ENCODE results near the gene EEF2. TPM values are rescaled to one million over a fixed set of nuclear protein-coding genes. Genes with fewer than 3 reads are reported as not detected.

The EEF2 gene
- total RNA-seq, 1 experiment from 2014 or later: 1,124 TPM

DNA sequence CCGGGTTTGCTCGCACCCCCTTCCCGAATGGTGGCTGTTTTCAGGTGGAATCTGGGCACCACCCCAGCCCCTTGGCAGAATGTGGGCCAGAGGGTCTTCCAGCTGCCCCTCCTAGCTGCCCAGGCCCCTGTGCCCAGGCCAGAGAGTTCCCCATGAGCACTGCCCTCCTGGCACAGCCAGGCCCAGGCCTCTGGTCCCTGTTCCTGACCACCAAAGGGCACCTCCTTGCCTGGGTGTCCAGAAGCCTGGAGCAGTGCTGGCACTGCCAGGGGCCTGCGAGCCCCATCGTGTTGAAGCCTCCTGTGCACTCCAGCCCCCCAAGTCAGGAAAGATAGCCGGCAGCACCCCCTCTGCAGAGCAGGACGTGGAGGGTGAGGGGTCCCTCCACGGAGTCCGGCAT lies 45.7 kb upstream of the EEF2 start:
- intact Hi-C loops (cut with micrococcal nuclease): no loop called here
- Histone ChIP-seq H3K27ac (ENCODE audit: low read length) (no peak overlapping the region), H3K4me2 (ENCODE audit: low read length) (no peak overlapping the region), H3K79me2 (ENCODE audit: low read length) (no peaks in the 10 kb centered on the region), H3K4me3 (ENCODE audit: low read length) (no peak overlapping the region), H2AFZ (ENCODE audit: low read length) (no peak overlapping the region), H3K27me3 (ENCODE audit: low read length) (no peaks in the 10 kb centered on the region), H3K4me1 (ENCODE audit: insufficient read depth, low read length) (no peaks in the 10 kb centered on the region), H3K9me3 (ENCODE audit: low read length) (no peaks in the 10 kb centered on the region), H3F3A (ENCODE audit: low read length, unreplicated experiment) (no peaks in the 10 kb centered on the region), H4K20me1 (ENCODE audit: low read length) (no peaks in the 10 kb centered on the region), H3K36me3 (ENCODE audit: low read depth, low read length) (peaks cover 4% of the 10 kb centered on the region; the same call in 1 of the 2 replicates), H3K9me2 (replicated peaks; ENCODE audit: low read length) (no peaks in the 10 kb centered on the region), H3K9ac (ENCODE audit: low read length) (no peak overlapping the region)
- BruUV-seq (replicated peaks): no TSS peak
- POLR2A ChIA-PET (ENCODE audit: unreplicated experiment): no interaction called here
- DNase-seq: no peak
- CTCF ChIA-PET: no interaction called here
- no peak for TF ChIP-seq EZH2phosphoT487 (IDR thresholded peaks at IDR 0.05; ENCODE audit: borderline replicate concordance, low read length)
- TF ChIP-seq, protein P1, sequence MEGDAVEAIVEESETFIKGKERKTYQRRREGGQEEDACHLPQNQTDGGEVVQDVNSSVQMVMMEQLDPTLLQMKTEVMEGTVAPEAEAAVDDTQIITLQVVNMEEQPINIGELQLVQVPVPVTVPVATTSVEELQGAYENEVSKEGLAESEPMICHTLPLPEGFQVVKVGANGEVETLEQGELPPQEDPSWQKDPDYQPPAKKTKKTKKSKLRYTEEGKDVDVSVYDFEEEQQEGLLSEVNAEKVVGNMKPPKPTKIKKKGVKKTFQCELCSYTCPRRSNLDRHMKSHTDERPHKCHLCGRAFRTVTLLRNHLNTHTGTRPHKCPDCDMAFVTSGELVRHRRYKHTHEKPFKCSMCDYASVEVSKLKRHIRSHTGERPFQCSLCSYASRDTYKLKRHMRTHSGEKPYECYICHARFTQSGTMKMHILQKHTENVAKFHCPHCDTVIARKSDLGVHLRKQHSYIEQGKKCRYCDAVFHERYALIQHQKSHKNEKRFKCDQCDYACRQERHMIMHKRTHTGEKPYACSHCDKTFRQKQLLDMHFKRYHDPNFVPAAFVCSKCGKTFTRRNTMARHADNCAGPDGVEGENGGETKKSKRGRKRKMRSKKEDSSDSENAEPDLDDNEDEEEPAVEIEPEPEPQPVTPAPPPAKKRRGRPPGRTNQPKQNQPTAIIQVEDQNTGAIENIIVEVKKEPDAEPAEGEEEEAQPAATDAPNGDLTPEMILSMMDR (conservative IDR thresholded peaks at IDR 0.05; ENCODE audit: low read depth, low read length): no peak
- no peak for TF ChIP-seq EZH2 (IDR thresholded peaks at IDR 0.05; ENCODE audit: low read length, unreplicated experiment)
- ATAC-seq: no peak

DNA sequence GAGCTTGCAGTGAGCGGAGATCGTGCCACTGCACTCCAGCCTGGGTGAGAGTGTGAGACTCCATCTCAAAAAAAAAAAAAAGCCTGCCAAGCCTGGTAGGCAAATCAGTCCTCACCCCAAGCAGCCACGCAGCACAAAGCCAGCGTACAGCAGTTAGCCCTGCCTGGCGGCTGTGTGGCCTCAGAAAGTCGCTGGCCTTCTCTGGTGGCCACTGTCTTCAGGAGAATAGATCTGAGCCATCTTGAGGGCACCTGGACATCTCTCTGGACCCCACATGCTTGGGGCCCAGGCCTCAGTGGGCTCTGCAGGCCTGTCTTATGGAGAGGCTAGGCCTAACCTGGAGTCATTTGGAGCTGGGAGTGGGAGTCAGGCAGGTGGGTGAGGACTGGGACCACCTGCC lies 45.3 kb upstream of the EEF2 start:
- no peaks in the 10 kb centered on the region for H3F3A ChIP-seq (ENCODE audit: low read length, unreplicated experiment)
- BruUV-seq (replicated peaks): no TSS peak
- intact Hi-C loops (cut with micrococcal nuclease): no loop called here
- no peaks in the 10 kb centered on the region for H3K27me3 ChIP-seq (ENCODE audit: low read length)
- ATAC-seq: no peak
- no peaks in the 10 kb centered on the region for H3K9me3 ChIP-seq (ENCODE audit: low read length)
- no peak overlapping the region for H3K4me3 ChIP-seq (ENCODE audit: low read length)
- POLR2A ChIA-PET (ENCODE audit: unreplicated experiment): no interaction called here
- TF ChIP-seq EZH2 (IDR thresholded peaks at IDR 0.05; ENCODE audit: low read length, unreplicated experiment) (no peak), EZH2phosphoT487 (IDR thresholded peaks at IDR 0.05; ENCODE audit: borderline replicate concordance, low read length) (no peak)
- TF ChIP-seq, protein P1 (conservative IDR thresholded peaks at IDR 0.05; ENCODE audit: low read depth, low read length): no peak
- peaks cover under 1% of the 10 kb centered on the region; the same call in 1 of the 2 replicates for H3K36me3 ChIP-seq (ENCODE audit: low read depth, low read length)
- DNase-seq: no peak
- no peak overlapping the region for H3K4me2 ChIP-seq (ENCODE audit: low read length)
- no peaks in the 10 kb centered on the region for H4K20me1 ChIP-seq (ENCODE audit: low read length)
- H3K27ac ChIP-seq (ENCODE audit: low read length): no peak overlapping the region
- H3K79me2 ChIP-seq (ENCODE audit: low read length): no peaks in the 10 kb centered on the region
- no peaks in the 10 kb centered on the region for H3K9me2 ChIP-seq (replicated peaks; ENCODE audit: low read length)
- no peak overlapping the region for H3K9ac ChIP-seq (ENCODE audit: low read length)
- H2AFZ ChIP-seq (ENCODE audit: low read length): no peak overlapping the region
- no peaks in the 10 kb centered on the region for H3K4me1 ChIP-seq (ENCODE audit: insufficient read depth, low read length)
- CTCF ChIA-PET: no interaction called here

DNA sequence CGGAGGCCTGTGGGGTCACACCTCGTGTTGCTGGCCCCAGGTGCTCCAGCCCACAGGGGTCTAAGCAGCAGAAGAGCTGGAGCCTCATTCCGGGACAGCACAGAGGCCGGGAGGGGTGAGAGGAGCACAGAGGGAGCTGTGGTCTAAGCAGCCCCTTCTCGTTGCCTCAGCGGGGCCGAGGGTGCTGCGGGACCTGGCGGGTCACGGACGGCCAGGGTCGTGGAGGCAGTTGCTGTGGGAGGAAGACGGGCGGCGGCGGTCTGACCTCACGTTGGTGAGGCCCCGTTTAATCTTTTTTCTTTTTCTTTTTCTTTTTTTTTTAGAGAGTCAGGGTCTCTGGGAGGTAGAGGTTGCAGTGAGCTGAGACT lies 44.0 kb upstream of the EEF2 start:
- TF ChIP-seq, protein P1 (conservative IDR thresholded peaks at IDR 0.05; ENCODE audit: low read depth, low read length): no peak
- TF ChIP-seq EZH2phosphoT487 (IDR thresholded peaks at IDR 0.05; ENCODE audit: borderline replicate concordance, low read length) (no peak), EZH2 (IDR thresholded peaks at IDR 0.05; ENCODE audit: low read length, unreplicated experiment) (no peak)
- Histone ChIP-seq H3K9ac (ENCODE audit: low read length) (no peak overlapping the region), H2AFZ (ENCODE audit: low read length) (no peak overlapping the region), H3K36me3 (ENCODE audit: low read depth, low read length) (no peaks in the 10 kb centered on the region), H4K20me1 (ENCODE audit: low read length) (no peaks in the 10 kb centered on the region), H3K9me3 (ENCODE audit: low read length) (no peaks in the 10 kb centered on the region), H3K4me2 (ENCODE audit: low read length) (no peak overlapping the region), H3F3A (ENCODE audit: low read length, unreplicated experiment) (no peaks in the 10 kb centered on the region), H3K27me3 (ENCODE audit: low read length) (no peaks in the 10 kb centered on the region), H3K27ac (ENCODE audit: low read length) (no peak overlapping the region), H3K9me2 (replicated peaks; ENCODE audit: low read length) (no peaks in the 10 kb centered on the region), H3K4me3 (ENCODE audit: low read length) (no peak overlapping the region), H3K4me1 (ENCODE audit: insufficient read depth, low read length) (no peaks in the 10 kb centered on the region), H3K79me2 (ENCODE audit: low read length) (no peaks in the 10 kb centered on the region)
- CTCF ChIA-PET: no interaction called here
- BruUV-seq (replicated peaks): no TSS peak
- POLR2A ChIA-PET (ENCODE audit: unreplicated experiment): no interaction called here
- intact Hi-C loops (cut with micrococcal nuclease): no loop called here
- ATAC-seq (no peak), DNase-seq (no peak)

Measured in PC-3 (cell line).